NCI-H146 (cell line): ENCODE measurements around the gene S1PR4.
"Not testable (repeated sequence)": the region's sequence is repeated elsewhere in the genome, so short reads cannot be mapped to it uniquely, and the experiment has no call there.

Experiments
- DNase-seq: peaks from one replicate; lab custom pipeline; 2025; lab: John Stamatoyannopoulos, UW

The S1PR4 gene

GRCh38 chr19:3179739-3180293, 1.2 kb downstream of the S1PR4 start:
- no peak for DNase-seq

- no peak for DNase-seq
These were observed 5.4 kb downstream of the S1PR4 start for GRCh38 chr19:3183721-3184641.

DNA sequence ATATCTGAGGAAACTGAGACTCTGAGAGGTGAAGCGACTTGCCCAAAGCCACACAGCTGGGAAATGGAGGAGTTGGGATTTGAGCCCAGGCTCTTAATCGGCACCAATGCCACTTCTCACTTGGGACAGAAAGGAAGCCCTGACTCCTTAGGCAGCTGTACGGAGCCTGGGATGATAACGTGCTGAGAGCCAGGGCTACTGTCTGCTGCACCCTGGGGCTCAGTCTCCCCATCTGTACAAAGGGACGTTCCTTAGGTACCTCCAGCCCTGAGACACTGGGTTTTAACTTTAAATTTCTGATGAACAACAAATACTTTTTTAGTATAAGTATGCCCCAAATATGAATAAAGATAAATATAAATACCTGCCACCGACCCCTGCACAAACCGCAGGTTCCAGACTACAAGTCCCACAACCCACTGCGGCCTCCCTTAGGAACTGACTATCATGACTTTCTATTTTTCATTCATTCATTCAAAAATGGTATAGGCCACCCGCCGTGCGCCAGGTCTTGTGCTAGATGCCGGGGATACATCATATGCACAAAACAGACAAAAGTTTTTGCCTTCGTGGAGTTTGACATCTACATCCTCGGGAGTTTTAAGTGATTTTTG, 6.4 kb downstream of the S1PR4 start:
- DNase-seq = peak; percentile 65

DNA sequence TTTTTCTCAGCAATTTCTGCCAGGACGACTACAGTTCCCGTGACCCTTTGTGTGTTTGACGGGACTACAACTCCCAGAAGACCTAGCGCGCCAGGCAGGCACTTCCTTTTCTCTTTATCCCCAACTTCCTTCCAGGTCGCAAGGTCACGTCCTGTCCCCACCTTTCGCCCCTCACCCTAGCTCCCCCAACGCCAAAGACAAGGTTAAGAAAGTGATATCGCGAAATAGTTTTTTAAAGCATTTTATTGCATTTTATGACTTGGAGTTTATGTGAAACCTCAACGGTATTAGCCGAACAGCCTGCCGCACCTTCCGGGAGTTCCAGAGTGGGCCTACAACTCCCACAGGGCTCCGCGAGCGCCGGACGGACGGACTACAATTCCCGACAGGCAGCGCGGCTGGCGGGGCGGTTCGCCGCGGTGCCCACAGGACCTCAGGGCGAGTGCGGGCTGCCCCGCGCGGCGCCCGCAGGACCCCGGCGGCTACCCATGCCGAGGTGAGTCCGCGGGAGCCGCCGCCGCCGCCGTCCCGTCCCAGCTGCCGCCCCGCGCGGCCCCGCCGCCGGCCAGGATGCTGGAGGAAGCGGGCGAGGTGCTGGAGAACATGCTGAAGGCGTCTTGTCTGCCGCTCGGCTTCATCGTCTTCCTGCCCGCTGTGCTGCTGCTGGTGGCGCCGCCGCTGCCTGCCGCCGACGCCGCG, 7.0 kb downstream of the S1PR4 start, which contains the start of gene NCLN:
NCLN (plus strand) TSS at position 470 of the 699 bp plus-strand sequence; CDS start at position 571, 101 bp downstream.
- peak; percentile 83 for DNase-seq

GRCh38 chr19:3186160-3186688, 7.7 kb downstream of the S1PR4 start:
- no peak for DNase-seq

DNA sequence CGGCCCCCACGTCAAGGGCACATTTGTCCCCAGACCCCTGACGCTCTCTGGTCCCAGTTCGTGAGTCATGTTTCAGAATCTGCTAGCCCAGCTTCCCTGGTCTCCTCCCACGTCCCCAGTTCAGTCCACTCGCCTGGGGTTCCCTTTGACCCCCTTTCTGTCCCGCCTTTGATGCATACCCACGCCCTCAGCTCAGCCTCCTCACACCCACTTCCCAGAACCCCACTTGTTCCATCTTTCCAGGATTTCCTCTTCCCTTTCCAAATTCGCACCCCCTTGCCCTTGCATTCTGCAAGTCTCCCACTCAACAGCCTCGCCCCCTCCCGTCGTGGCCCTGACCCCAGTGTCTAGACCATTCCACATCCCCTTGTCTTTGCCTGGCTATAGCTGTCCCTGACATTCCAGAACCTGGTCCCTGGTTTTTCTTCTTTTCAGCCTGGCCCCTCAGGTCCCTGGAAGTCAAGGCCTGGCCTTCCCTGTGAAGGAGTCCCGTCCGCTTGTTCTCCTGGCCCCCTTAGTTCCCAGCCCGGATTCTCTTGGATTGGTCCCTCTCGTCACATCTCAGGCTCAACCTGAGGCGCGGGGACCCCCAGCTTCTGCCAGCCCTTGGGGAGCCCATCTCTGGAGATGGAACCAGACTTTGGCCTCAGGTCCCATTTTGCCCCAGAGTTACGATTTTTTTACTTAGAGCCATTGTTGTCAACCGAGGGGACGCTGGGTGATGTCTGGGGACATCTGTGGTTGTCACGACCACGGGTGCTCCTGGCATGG, 8.5 kb downstream of the S1PR4 start:
- DNase-seq = no peak

DNA sequence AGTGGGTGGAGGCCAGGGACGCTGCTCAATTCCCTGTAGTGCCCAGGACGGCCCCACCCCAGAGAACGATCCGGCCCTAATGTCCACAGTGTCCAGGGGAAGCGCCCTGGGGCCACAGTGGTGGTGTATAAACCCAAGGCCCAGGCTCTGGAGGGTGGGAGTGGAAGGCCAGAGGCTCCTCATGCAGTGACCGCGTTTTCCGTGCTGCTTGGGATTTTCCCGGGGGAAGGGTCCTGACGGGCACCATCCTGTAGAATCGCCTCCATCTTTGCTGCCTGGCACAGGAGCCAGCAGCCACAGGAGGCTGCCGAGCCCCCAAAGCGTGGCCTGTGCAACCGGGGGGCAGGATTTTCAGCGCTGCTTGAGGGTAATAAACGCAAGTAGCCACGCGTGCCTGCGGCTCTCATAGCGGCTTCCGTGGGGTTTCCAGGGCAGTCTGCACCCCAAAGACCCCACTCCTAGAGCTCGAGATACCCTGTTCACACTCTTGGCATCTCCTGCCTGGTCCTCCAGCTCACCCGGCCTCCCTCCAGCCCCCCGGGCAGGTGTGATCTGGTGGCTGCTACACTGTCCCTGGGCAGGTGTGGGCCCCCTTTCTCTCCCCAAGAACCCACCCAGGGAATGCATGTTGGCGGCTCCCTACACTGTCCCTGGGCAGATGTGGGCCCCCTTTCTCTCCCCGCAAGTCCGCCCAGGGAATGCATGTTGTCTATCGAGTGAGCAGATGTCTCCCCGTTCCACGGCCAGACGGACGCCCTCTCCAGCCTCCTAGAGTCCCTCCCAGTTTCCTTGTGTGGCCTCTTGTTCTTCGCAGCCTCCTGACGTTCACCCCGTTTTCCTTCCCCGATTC, 9.3 kb downstream of the S1PR4 start:
- DNase-seq = no peak

- DNase-seq = no peak
These were observed 10.3 kb downstream of the S1PR4 start for GRCh38 chr19:3188627-3189596.

- DNase-seq = no peak
These were observed 11.3 kb downstream of the S1PR4 start for GRCh38 chr19:3189702-3190469.

DNA sequence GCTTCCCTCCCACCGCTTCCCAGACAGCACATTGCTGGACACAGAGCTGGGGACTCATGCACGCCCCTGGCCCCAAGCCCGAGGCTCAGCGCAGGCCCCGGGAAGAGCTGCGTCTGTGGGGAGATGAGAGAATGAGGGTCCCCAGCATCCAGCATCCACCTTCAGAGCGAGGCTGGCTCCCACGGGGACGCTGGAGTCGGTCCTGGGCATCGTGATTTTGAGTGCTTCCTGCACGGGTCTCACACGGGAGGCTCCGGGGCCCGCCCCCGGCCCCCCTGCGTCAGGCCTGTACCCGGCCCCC, 11.9 kb downstream of the S1PR4 start:
- DNase-seq = no peak

GRCh38 chr19:3190921-3191805, 12.6 kb downstream of the S1PR4 start:
- DNase-seq = no peak

DNA sequence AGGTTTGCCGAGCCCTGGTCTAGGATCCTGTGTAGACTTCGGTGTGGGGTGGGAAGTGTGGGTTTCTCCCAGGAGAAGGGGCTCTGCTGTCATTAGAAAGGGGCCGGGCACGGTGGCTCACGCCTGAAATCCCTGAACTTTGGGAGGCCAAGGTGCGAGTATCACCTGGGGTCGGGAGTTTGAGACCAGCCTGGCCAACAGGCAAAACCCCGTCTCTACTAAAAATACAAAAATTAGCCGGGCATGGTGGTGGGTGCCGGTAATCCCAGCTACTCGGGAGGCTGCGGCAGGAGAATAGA, 13.2 kb downstream of the S1PR4 start:
- DNase-seq = not testable (repeated sequence)

GRCh38 chr19:3192228-3192635, 13.7 kb downstream of the S1PR4 start:
- no peak for DNase-seq

DNA sequence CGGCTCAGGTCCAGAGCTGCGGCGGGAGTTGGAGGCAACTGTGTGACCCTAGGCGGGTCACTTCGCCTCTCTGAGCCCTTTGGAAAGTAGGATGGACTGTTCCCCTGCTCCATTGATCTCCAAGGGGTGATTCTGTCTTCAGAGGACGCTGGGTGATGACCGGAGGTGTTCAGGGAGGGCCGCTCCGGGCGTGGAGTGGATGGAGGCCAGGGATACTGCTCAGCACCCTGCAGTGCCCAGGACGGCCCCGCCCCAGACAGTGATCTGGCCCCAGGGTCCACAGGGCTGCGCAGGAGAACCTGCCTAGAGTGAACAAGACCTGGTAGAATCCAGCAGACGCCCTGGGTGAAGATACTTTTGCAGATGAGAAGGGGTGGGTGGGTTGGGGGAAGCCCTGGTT, 14.1 kb downstream of the S1PR4 start:
- DNase-seq = no peak

DNA sequence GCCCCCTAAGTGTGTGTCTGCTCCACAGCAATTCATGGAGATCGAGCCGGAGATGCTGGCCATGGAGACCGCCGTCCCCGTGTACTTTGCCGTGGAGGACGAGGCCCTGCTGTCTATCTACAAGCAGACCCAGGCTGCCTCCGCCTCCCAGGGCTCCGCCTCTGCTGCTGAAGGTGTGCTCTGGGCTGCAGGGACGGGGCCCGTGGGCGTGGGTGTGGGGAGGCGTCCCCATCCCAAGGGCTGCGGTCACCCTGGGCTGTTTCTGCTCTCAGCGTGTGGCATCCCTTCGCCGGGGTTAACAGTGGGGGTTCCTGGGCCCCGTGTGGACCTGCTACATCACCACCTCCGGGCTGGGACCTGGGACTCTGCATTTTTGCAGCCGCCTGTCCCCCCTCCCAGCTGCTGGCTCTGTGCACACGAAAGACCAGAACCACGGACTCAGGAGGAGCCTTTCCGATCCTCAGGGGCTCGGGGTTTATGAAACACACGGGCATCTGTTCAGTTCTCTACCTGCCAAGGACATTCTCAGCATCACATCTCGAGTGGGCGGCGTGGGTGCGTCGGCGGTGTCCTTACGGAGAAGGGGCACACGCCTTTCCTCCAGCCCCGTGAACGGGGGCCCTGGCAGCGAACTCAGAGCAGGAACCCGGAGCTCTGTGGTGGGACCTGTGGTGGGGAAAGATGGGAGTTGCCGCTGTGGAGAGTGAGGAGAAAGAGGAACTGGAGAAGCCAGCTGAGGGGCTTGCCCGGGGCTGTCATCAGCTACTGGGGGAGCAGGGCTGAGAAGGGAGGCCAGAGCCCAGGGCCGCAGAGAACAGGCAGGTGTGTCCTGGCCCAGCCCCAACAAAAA, 14.9 kb downstream of the S1PR4 start:
- DNase-seq = no peak

DNA sequence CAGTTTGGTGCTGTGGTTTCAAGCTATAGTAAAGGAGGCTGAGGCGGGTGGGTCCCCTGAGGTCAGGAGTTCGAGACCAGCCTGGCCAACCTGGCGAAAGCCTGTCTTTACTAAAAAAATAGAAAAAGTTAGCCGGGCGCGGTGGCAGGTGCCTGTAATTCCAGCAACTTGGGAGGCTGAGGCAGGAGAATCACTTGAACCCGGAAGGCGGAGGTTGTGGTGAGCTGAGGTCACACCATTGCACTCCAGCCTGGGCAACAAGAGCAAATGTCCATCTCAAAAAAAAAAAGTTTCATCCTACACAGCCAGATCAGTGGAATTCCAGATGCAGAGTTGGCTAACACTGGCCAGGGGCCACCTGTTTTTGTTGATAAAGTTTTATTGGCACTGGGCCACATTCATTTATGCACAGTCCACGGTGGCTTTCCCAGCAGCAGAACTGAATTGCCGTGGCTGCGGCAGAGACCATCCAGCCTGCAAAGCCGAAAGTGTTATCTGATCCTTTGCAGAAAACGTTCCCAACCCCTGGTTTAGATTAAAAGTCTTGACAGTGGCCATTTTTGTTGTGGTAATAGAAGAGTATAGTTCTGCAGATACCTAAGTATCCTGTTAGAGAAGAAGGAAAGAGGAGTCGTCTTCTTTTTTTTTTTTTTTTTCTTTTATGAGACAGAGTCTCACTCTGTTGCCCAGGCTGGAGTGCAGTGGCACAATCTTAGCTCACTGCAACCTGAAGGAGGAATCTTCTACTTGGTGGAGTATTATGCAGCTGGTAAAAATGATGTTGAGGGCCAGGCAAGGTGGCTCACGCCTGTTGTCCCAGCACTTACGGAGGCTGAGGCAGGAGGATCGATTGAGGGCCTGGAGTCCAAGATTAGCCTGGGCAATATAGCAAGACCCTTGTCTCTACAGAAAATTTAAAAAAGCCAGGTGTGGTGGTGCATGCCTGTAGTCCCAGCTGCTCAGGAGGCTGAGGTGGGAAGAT, 15.8 kb downstream of the S1PR4 start:
- no peak for DNase-seq
